Sciatic nerve (tissue), 2 donors: Measurements from ENCODE around the gene CDCA4. TPM values are rescaled to one million over a fixed set of nuclear protein-coding genes. Genes with fewer than 3 reads are reported as not detected.
"Not testable (repeated sequence)": the region's sequence is repeated elsewhere in the genome, so short reads cannot be mapped to it uniquely, and the experiment has no call there.

Experiments used
- ATAC-seq: fragments of 200-7000 bp; cut with Tn5 transposase; one replicate; pipeline ENCODE4 v1.9.1; 2020; ENCODE audit warnings: mild to moderate bottlenecking, moderate library complexity
- DNase-seq: peaks from one replicate; pipeline ENCODE4 v3.0.0-alpha.2; 2020; ENCODE audit warnings: low spot score
- intact Hi-C: fragments of 100-400 bp; cut with DNase I; formaldehyde crosslinking; loops from one replicate; pipeline ENCODE4 v1.14.2; 2022
- total RNA-seq: library from RNA; stranded (reverse); fragmentation: NEBNext Ultra II Directional; extraction: Animal tissue kit (Norgen Biotek cat#: 25700); gene quantifications from one replicate; pipeline ENCODE4 v1.2.1, GENCODE V29; 2021
- donor health status: DM: no; HTN: no; CAD: no.
- donor health status: DM: no; HTN: no; CAD: no.

CDCA4 gene
- total RNA-seq, 1 donor from 2014 or later = 5.5 TPM

GRCh38 chr14:105041841-105042765 is 21.2 kb upstream of the CDCA4 start:
- intact Hi-C loops = loop anchor here (10.0 kb wide), 1 partner anchor 147 kb away; no protein-coding TSS in a partner anchor
- ATAC-seq = no peak

GRCh38 chr14:105039458-105040205 is 18.7 kb upstream of the CDCA4 start:
- DNase-seq (no peak), ATAC-seq (no peak)
- intact Hi-C loops = loop anchor here (10.0 kb wide), 1 partner anchor 145 kb away; no protein-coding TSS in a partner anchor

More at GRCh38 chr14:105041841-105042765, 21.2 kb upstream of the CDCA4 start:
- DNase-seq = no peak

GRCh38 chr14:105035616-105036015 is 14.7 kb upstream of the CDCA4 start:
- intact Hi-C loops, DNase-seq, ATAC-seq: not testable (repeated sequence)

- ATAC-seq (no peak), DNase-seq (no peak)
- intact Hi-C loops = no loop called here
Observed at GRCh38 chr14:105034315-105035039, 13.6 kb upstream of the CDCA4 start.

- ATAC-seq, DNase-seq, intact Hi-C loops: not testable (repeated sequence)
Observed at GRCh38 chr14:105033412-105033900, 12.6 kb upstream of the CDCA4 start.

- DNase-seq, intact Hi-C loops, ATAC-seq: not testable (repeated sequence)
Observed at GRCh38 chr14:105032451-105032901, 11.6 kb upstream of the CDCA4 start.

- DNase-seq (no peak), ATAC-seq (no peak)
- intact Hi-C loops = no loop called here
Observed at GRCh38 chr14:105030836-105031396, 10.0 kb upstream of the CDCA4 start.

GRCh38 chr14:105030194-105030593 is 9.3 kb upstream of the CDCA4 start:
- intact Hi-C loops = no loop called here
- ATAC-seq (no peak), DNase-seq (no peak)

- no peak for ATAC-seq
- DNase-seq = no peak
- intact Hi-C loops = no loop called here
Observed at GRCh38 chr14:105029402-105029801, 8.5 kb upstream of the CDCA4 start.

- intact Hi-C loops = no loop called here
- DNase-seq (no peak), ATAC-seq (no peak)
Observed at GRCh38 chr14:105028251-105028927, 7.5 kb upstream of the CDCA4 start.

- DNase-seq, ATAC-seq, intact Hi-C loops: not testable (repeated sequence)
Observed at GRCh38 chr14:105027718-105028117, 6.8 kb upstream of the CDCA4 start.

GRCh38 chr14:105026802-105027563 is 6.1 kb upstream of the CDCA4 start:
- ATAC-seq = no peak
- DNase-seq = no peak
- intact Hi-C loops = no loop called here

GRCh38 chr14:105026033-105026785 is 5.3 kb upstream of the CDCA4 start:
- DNase-seq = no peak
- intact Hi-C loops = no loop called here
- no peak for ATAC-seq

GRCh38 chr14:105025429-105025828 is 4.5 kb upstream of the CDCA4 start:
- intact Hi-C loops = no loop called here
- ATAC-seq = no peak

GRCh38 chr14:105023791-105024480 is 3.1 kb upstream of the CDCA4 start:
- intact Hi-C loops = no loop called here
- DNase-seq (no peak), ATAC-seq (no peak)

More at GRCh38 chr14:105025429-105025828, 4.5 kb upstream of the CDCA4 start:
- no peak for DNase-seq

GRCh38 chr14:105023144-105023543 is 2.3 kb upstream of the CDCA4 start:
- ATAC-seq (no peak), DNase-seq (no peak)
- intact Hi-C loops = no loop called here
